OCI-LY7 (cell line): ENCODE measurements around the gene LRRC74A. TPM values are rescaled to one million over a fixed set of nuclear protein-coding genes. Genes with fewer than 3 reads are reported as not detected.

ENCODE experiments used
- BruUV-seq: library from RNA; stranded (reverse); fragments of 400-500 nt; replicated peaks from 2 replicates; lab custom pipeline; 2021; lab: Mats Ljungman, UMichigan
- CTCF ChIA-PET: fragments of 300-600 bp; sonication (Branson Sonifier 250); formaldehyde crosslinking; loops from one replicate; lab custom pipeline; 2022; ENCODE audit warnings: antibody characterized with exemption; ENCODE audit not compliant: unreplicated experiment; lab: Charles Lee
- POLR2A ChIA-PET: fragments of 300-600 bp; sonication (Branson Sonifier 250); formaldehyde crosslinking; loops from one replicate; lab custom pipeline; 2022; ENCODE audit warnings: antibody characterized with exemption; lab: Charles Lee
- DNase-seq: peaks from one replicate; pipeline ENCODE4 v3.0.0-alpha.2; 2015; ENCODE audit warnings: low spot score
- H2AFZ ChIP-seq: fragments of 200-600 bp; sonication (generic), shearing (Covaris generic); 2 replicates; pipeline ENCODE4 v1.6.1; 2014; ENCODE audit warnings: mild to moderate bottlenecking, antibody characterized with exemption, low read length, moderate library complexity
- H3K27ac ChIP-seq: fragments of 200-600 bp; sonication (generic); 2 replicates; pipeline ENCODE4 v1.5.1; 2014; ENCODE audit warnings: mixed run types, low read depth, mild to moderate bottlenecking, moderate library complexity, low read length, inconsistent platforms; ENCODE audit not compliant: poor library complexity, severe bottlenecking
- H3K36me3 ChIP-seq: fragments of 200-600 bp; sonication (generic); 2 replicates; pipeline ENCODE4 v1.6.1; 2014; ENCODE audit warnings: mild to moderate bottlenecking, antibody characterized with exemption, low read length, moderate library complexity, mixed read lengths; ENCODE audit not compliant: insufficient read depth
- H3K4me1 ChIP-seq: fragments of 200-600 bp; sonication (generic); 2 replicates; pipeline ENCODE4 v1.5.1; 2014; ENCODE audit warnings: mild to moderate bottlenecking, low read length; ENCODE audit not compliant: insufficient read depth, poor library complexity, severe bottlenecking
- H3K4me2 ChIP-seq: fragments of 200-600 bp; sonication (generic); 2 replicates; pipeline ENCODE4 v1.6.1; 2014; ENCODE audit warnings: mild to moderate bottlenecking, low read length
- H3K4me3 ChIP-seq: fragments of 200-600 bp; sonication (generic); 2 replicates; pipeline ENCODE4 v1.5.1; 2014; ENCODE audit warnings: mild to moderate bottlenecking, low read depth, low read length; ENCODE audit not compliant: poor library complexity, severe bottlenecking
- H3K79me2 ChIP-seq: fragments of 200-600 bp; sonication (generic); 2 replicates; pipeline ENCODE4 v1.6.1; 2016; ENCODE audit warnings: low read depth, mild to moderate bottlenecking, low read length, moderate library complexity, mixed read lengths; ENCODE audit not compliant: insufficient read depth
- H3K9me2 ChIP-seq: fragments of 200-600 bp; sonication (generic); 2 replicates; pipeline ENCODE4 v1.6.1; 2016; ENCODE audit warnings: mild to moderate bottlenecking, low read length, mixed read lengths; ENCODE audit not compliant: insufficient read depth
- H3K9me3 ChIP-seq: fragments of 200-600 bp; sonication (generic); 2 replicates; pipeline ENCODE4 v1.6.1; 2014; ENCODE audit warnings: mild to moderate bottlenecking, mixed run types, low read length, mixed read lengths
- H4K20me1 ChIP-seq: fragments of 200-600 bp; sonication (generic); 2 replicates; pipeline ENCODE4 v1.6.1; 2014; ENCODE audit warnings: mild to moderate bottlenecking, antibody characterized with exemption, low read length, moderate library complexity, mixed read lengths; ENCODE audit not compliant: insufficient read depth
- EZH2phosphoT487 ChIP-seq: fragments of 200-600 bp; sonication (generic); IDR thresholded peaks from 2 replicates; pipeline ENCODE4 v1.6.1; 2018; ENCODE audit warnings: low read depth, borderline replicate concordance, mild to moderate bottlenecking, mixed run types, antibody characterized with exemption, low read length, moderate library complexity, mixed read lengths
- intact Hi-C: fragments of 100-400 bp; cut with micrococcal nuclease; formaldehyde crosslinking; loops from one replicate; pipeline ENCODE4 v1.10.0; 2022; ENCODE audit not compliant: unreplicated experiment
- total RNA-seq, 2 experiments: library from RNA; depleted of rRNA in 1 of 2; stranded (reverse); fragments of >200 nt in 1 of 2; shearing (Covaris generic) in 1 of 2; gene quantifications; 2 replicates each; pipeline ENCODE4 v1.2.3, GENCODE V29; 2014 to 2022
- TF ChIP-seq, protein P1 (sequence below): fragments of 200-600 bp; sonication (generic); conservative IDR thresholded peaks from 2 replicates; pipeline ENCODE4 v1.5.1; 2014; ENCODE audit warnings: mild to moderate bottlenecking, antibody characterized with exemption, low read length, moderate library complexity, mixed read lengths

LRRC74A gene
- total RNA-seq, 2 experiments from 2014 or later, result not detected

DNA sequence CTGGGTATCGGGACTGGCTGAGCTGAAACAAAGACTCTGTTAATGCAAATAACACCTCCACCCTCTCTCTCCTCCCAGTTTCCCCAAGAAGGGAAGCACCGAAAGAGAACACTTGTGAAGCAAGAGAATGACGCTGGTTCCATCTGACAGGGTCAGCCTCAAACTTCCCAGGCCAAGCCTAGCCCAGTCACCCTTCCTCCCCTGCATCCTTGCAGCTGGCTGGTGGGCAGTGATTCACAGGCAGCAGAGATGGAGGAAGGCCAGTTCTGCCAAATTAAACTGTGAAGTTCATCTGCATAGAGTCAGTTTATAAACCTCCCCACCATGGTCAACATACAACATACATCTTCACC, 2.8 kb downstream of the LRRC74A start:
- ChIA-PET POLR2A (no interaction called here), CTCF (no interaction called here)
- Histone ChIP-seq H3K79me2 (no peaks in the 10 kb centered on the region), H3K9me2 (no peaks in the 10 kb centered on the region), H3K36me3 (no peaks in the 10 kb centered on the region), H3K4me3 (no peak overlapping the region), H3K27ac (no peak overlapping the region), H3K4me2 (no peak overlapping the region), H2AFZ (no peak overlapping the region), H3K9me3 (no peaks in the 10 kb centered on the region), H4K20me1 (no peaks in the 10 kb centered on the region), H3K4me1 (no peaks in the 10 kb centered on the region)
- no TSS peak for BruUV-seq
- no peak for DNase-seq
- TF ChIP-seq, protein P1, sequence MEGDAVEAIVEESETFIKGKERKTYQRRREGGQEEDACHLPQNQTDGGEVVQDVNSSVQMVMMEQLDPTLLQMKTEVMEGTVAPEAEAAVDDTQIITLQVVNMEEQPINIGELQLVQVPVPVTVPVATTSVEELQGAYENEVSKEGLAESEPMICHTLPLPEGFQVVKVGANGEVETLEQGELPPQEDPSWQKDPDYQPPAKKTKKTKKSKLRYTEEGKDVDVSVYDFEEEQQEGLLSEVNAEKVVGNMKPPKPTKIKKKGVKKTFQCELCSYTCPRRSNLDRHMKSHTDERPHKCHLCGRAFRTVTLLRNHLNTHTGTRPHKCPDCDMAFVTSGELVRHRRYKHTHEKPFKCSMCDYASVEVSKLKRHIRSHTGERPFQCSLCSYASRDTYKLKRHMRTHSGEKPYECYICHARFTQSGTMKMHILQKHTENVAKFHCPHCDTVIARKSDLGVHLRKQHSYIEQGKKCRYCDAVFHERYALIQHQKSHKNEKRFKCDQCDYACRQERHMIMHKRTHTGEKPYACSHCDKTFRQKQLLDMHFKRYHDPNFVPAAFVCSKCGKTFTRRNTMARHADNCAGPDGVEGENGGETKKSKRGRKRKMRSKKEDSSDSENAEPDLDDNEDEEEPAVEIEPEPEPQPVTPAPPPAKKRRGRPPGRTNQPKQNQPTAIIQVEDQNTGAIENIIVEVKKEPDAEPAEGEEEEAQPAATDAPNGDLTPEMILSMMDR, result no peak
- no peak for TF ChIP-seq EZH2phosphoT487
- intact Hi-C loops, result no loop called here

- no peak overlapping the region for H2AFZ ChIP-seq
- CTCF ChIA-PET, result no interaction called here
- POLR2A ChIA-PET, result no interaction called here
- H3K36me3 ChIP-seq, result no peaks in the 10 kb centered on the region
- H3K9me2 ChIP-seq, result no peaks in the 10 kb centered on the region
- BruUV-seq, result no TSS peak
- H3K27ac ChIP-seq, result no peak overlapping the region
- H4K20me1 ChIP-seq, result no peaks in the 10 kb centered on the region
- no peak overlapping the region for H3K4me3 ChIP-seq
- H3K79me2 ChIP-seq, result no peaks in the 10 kb centered on the region
- intact Hi-C loops, result no loop called here
- no peaks in the 10 kb centered on the region for H3K9me3 ChIP-seq
- H3K4me1 ChIP-seq, result no peaks in the 10 kb centered on the region
- TF ChIP-seq, protein P1, result no peak
- no peak for TF ChIP-seq EZH2phosphoT487
- no peak for DNase-seq
- H3K4me2 ChIP-seq, result no peak overlapping the region
Measured at GRCh38 chr14:76829650-76830421, 3.6 kb downstream of the LRRC74A start.

DNA sequence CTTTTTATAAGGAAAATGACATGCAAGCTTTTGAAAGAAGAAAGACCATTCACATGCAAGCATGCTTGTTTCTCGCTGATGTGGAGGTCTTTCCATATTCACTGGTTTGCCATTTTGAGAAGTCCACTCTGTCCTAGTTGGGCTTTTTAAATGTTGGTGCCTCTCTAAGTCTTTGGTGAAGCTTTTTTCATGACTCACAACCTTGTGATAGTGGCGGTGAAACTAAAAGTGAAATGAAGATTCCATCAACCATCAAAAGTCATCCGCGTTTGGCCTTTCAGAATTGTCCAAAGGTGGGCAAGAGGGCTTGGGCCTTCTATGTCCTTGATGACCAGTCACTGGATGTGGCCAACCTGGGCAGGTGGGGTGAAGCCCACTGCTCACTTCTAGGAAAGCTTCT, 4.3 kb downstream of the LRRC74A start:
- H3K9me3 ChIP-seq, result no peaks in the 10 kb centered on the region
- no peaks in the 10 kb centered on the region for H3K79me2 ChIP-seq
- CTCF ChIA-PET, result no interaction called here
- TF ChIP-seq EZH2phosphoT487, result no peak
- TF ChIP-seq, protein P1, result no peak
- no peak overlapping the region for H3K4me2 ChIP-seq
- no TSS peak for BruUV-seq
- no peak overlapping the region for H3K4me3 ChIP-seq
- H2AFZ ChIP-seq, result no peak overlapping the region
- no peak overlapping the region for H3K27ac ChIP-seq
- H3K4me1 ChIP-seq, result no peaks in the 10 kb centered on the region
- intact Hi-C loops, result no loop called here
- no peak for DNase-seq
- no peaks in the 10 kb centered on the region for H4K20me1 ChIP-seq
- no peaks in the 10 kb centered on the region for H3K36me3 ChIP-seq
- H3K9me2 ChIP-seq, result no peaks in the 10 kb centered on the region
- POLR2A ChIA-PET, result no interaction called here
